NCI-H2107 treated with DMSO at 0.1 percent for 48 hours (cell line): ENCODE measurements around the gene POLDIP2.
A peak's percentile ranks its signal among the peaks of the same experiment; 100 is the strongest.

Experiments used
- DNase-seq: peaks from one replicate; lab custom pipeline; 2025; ENCODE audit not compliant: unreplicated experiment; lab: John Stamatoyannopoulos, UW

The POLDIP2 gene

DNA sequence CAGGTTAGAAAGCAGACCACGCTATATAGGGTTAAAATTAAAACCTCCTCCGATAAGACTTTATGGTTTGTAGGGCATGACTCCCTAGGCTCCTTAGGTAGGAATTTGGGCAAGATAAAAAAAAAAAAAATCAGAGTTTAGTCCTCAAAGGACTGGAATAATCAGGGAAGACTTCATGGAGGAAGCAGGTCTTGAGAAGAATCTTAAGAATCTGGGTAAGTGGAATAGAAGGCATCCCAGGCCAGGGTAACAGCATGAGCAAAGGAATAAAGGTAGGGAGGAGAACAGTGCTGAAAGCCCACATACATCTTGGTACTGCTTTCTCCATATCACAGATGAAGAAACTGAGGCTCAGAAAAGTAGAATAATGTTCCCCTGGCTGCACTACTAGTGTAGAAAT lies 33.2 kb upstream of the POLDIP2 start:
- no peak for DNase-seq

- DNase-seq, result no peak
Observed at GRCh38 chr17:28390141-28390540, 32.8 kb upstream of the POLDIP2 start.

- no peak for DNase-seq
Observed at GRCh38 chr17:28388106-28388505, 30.8 kb upstream of the POLDIP2 start.

- DNase-seq, result no peak
Observed at GRCh38 chr17:28386391-28386790, 29.1 kb upstream of the POLDIP2 start.

DNA sequence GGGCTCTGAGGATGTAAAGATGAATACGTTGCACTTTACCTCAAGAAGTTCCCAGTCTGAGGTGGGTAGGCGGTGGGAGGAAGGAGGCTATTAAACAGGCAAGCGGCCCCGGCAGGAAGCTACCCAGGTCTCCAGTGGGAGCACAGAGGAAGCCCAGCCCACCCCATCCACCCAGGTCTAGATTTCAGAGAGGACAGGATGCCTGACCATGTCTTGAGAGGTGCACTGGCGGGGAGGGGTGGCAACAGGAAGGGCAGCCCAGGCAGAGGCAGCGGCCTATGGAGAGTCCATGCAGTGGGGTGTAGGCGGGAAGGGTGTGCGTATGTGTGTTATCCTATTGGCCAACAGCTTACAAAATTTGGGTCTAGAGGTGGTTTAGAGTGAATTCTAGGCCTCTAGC lies 28.1 kb upstream of the POLDIP2 start:
- DNase-seq, result no peak

DNA sequence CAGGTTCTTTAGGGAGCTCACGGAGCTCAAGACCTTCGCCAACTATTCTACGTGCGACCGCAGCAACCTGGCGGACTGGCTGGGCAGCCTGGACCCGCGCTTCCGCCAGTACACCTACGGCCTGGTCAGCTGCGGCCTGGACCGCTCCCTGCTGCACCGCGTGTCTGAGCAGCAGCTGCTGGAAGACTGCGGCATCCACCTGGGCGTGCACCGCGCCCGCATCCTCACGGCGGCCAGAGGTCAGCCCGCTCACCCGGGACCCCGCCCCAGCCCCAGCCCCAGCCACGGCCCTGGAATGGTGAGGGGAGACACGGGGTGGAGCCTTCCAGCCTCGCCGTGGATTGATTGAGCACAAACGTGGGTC lies 27.7 kb upstream of the POLDIP2 start:
- no peak for DNase-seq

DNA sequence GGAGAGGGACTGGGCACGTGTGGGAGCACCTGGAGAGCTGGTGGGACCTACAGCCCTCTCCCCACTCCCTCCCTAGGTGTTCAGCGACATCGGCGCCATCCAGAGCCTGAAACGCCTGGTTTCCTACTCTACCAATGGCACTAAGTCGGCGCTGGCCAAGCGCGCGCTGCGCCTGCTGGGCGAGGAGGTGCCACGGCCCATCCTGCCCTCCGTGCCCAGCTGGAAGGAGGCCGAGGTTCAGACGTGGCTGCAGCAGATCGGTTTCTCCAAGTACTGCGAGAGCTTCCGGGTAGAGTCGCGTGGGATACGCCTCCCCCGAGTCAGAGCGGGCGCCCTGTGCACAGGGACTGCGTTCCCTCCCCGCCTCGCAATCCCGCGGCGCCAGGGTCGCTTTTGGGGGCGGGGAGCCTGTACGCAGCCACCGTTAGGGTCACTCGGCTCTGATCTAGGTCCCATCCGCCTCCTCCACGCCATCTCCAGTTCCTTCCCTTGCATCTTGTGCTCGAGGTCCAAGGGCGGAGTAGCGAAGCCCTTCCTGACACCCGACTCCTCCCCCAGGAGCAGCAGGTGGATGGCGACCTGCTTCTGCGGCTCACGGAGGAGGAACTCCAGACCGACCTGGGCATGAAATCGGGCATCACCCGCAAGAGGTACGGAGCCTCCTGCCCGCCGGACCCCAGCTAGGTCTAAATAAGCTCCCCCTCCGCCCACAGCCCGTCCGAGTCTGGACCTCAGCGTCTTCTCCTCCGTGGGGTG lies 27.1 kb upstream of the POLDIP2 start:
- DNase-seq, result no peak

- no peak for DNase-seq
Observed at GRCh38 chr17:28381141-28381825, 24.0 kb upstream of the POLDIP2 start.

GRCh38 chr17:28379814-28380801 lies 22.8 kb upstream of the POLDIP2 start:
- DNase-seq, result no peak

DNA sequence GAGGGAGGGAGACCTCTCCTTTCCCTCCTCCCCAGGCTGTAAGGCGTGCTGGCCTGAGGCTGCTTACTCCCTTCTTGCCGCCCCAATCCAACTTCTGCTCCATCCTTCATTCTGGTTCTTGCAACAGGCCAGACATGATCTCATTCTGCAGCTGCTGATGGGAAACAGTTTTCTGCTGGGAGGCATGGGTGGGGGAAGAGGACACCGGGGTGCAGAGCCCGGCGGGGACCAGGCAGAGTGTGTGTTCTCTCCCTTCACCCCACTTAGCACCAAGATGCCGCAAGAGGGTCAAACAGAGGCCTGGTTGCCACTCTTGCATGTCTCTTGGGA lies 15.6 kb upstream of the POLDIP2 start:
- DNase-seq, result no peak

- DNase-seq, result no peak
Observed at GRCh38 chr17:28372203-28372944, 15.0 kb upstream of the POLDIP2 start.

- DNase-seq, result peak; percentile 56
Observed at GRCh38 chr17:28371245-28372202, 14.2 kb upstream of the POLDIP2 start, which contains the start of gene SARM1. TSS of gene SARM1 (plus strand) at chr17:28371694. CDS start at chr17:28372033, 339 bp downstream.

GRCh38 chr17:28370744-28371103 lies 13.4 kb upstream of the POLDIP2 start:
- no peak for DNase-seq

GRCh38 chr17:28370035-28370743 lies 12.9 kb upstream of the POLDIP2 start, which contains the start of gene VTN:
TSS of gene VTN (minus strand) at chr17:28370307. CDS start at chr17:28370203, 104 bp downstream.
- no peak for DNase-seq

- DNase-seq, result no peak
Observed at GRCh38 chr17:28369684-28370034, 12.3 kb upstream of the POLDIP2 start.

DNA sequence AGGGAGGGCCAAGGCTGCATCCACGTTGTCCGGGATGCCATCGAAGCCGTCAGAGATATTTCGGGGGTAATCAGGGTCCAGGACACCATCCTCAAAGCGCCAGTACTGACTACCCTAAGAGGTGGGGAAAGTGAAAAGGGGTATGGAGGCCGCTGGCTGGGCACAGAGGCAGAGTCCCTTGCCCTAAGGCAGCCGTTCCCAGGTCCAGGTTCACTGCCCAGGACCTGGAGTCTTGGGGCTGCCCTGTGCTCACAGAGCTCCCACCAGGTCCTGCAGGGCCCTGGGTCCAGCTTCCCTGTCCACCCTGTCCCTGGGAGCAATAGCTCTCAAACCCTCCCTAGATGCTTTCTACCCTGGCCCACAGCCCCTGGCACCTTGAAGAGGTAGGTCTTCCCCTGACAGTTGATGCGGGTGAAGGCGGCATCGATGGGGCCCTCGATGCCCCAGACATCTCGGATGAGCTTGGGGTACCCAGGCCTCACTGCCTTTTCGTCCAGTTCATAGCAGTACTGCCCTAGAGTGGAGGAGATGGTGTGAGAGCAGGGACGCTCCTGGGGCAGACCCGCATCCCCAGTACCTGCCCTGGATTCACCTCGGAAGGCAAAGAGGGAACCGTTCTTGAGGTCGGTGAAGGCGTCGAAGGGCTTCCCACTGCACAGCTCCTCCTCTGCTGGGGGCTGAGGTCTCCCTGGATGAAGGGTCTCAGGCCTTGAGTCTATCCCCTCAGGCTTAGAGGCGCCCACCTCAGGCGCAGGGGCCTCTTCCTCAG lies 11.8 kb upstream of the POLDIP2 start:
- no peak for DNase-seq

DNA sequence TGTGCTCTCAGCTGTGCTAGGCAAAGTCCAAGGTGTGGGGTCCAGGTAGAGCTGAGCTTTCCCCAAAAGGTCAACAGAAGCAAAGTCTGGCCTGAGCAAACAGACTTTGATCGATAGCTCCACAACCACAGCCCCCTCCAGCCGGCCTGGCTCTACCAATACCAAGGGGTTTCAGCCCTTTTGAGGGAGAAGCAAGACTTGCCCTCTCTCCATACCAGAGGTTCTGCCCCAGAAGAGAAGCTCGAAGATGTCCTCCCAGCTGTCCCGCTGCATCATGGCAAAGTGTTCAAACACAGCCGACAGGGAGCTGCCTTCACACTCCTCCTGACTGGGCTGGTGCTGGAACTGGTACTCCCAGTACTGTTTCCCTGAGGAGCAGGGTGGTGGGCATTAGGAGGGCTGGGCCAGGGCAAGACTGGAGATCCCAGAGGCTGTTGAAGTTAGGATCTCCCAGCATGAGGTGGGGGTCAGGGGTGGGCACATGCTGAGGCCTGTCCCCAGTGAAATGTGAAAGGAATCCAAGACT lies 11.0 kb upstream of the POLDIP2 start:
- DNase-seq, result no peak

DNA sequence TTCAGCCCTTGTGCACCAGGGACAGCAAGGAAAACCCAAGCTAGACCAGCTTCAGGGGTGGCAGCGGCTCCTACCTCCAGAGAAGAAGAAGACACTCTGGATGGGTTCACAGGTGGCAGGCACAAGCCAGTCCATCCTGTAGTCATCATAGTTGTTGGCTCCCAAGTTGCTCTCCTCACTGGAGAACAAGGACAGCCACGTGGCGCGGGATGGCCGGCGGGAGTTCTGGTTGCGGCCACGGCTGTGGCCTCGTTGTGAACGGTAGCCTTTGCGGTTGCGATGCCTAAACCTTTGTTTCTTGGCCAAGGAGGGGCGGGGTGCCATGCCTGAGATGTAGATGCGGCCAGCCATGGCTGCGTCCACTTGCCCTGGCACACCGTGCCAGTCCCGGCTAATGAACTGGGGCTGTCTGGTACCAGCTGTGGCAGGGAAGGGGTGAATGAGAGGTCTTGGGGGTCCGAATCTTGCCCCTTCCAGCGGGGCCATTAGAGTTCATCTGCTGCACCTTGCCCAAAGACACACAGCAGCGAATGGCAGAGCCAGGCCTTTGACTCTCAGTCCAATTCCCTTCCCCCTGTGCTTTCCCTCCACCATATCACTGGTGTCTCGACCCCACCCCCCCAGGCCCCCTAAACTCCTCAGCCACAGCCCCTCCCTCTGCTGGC lies 10.4 kb upstream of the POLDIP2 start:
- DNase-seq, result no peak
